ENCODE data around the gene TNFRSF4. TPM values are rescaled to one million over a fixed set of nuclear protein-coding genes. Genes with fewer than 3 reads are reported as not detected.

Gene TNFRSF4
- total RNA-seq, 2 experiments from 2014 or later, result 27.6 to 28.6 TPM

DNA sequence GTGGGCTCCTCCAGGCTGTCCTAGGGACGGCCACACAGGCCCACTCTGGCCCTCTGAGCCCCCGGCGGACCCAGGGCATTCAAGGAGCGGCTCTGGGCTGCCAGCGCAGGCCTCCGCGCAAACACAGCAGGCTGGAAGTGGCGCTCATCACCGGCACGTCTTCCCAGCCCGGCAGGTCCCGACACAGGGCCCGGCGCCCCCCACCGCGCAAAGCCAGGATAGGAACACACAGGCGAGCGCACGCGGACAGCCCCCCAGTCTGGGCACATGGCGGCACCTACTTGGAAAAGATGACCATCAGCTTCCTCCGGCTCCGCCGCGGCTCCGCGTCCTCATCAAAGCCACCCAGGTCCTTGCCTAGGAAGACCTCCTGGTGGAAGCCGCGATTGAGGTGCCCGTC lies 14.2 kb upstream of the TNFRSF4 start:
- TF ChIP-seq, protein P1, sequence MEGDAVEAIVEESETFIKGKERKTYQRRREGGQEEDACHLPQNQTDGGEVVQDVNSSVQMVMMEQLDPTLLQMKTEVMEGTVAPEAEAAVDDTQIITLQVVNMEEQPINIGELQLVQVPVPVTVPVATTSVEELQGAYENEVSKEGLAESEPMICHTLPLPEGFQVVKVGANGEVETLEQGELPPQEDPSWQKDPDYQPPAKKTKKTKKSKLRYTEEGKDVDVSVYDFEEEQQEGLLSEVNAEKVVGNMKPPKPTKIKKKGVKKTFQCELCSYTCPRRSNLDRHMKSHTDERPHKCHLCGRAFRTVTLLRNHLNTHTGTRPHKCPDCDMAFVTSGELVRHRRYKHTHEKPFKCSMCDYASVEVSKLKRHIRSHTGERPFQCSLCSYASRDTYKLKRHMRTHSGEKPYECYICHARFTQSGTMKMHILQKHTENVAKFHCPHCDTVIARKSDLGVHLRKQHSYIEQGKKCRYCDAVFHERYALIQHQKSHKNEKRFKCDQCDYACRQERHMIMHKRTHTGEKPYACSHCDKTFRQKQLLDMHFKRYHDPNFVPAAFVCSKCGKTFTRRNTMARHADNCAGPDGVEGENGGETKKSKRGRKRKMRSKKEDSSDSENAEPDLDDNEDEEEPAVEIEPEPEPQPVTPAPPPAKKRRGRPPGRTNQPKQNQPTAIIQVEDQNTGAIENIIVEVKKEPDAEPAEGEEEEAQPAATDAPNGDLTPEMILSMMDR (IDR thresholded peaks at IDR 0.05), result no peak
- Histone ChIP-seq H3K4me1 (ENCODE audit: insufficient read depth, low read length) (peaks cover 59% of the 10 kb centered on the region), H3K36me3 (ENCODE audit: insufficient read depth, low read length) (peaks cover 51% of the 10 kb centered on the region), H3K27ac (ENCODE audit: low read depth in 1 of 2, low read length in 2 of 2) (no peak overlapping the region), H3K27me3 (ENCODE audit: control insufficient read depth in 1 of 2, insufficient read depth in 2 of 2, low read length in 2 of 2) (no peaks in the 10 kb centered on the region), H3K9me3 (ENCODE audit: control insufficient read depth in 1 of 2, insufficient read depth in 1 of 2, low read length in 2 of 2) (no peaks in the 10 kb centered on the region), H3K4me3 (ENCODE audit: low read length) (no peak overlapping the region)
- no peaks in the 10 kb centered on the region for H3K27me3 Mint-ChIP-seq
- no peaks in the 10 kb centered on the region for H3K9me3 Mint-ChIP-seq
- DNase-seq (no peak), ATAC-seq (ENCODE audit: poor library complexity) (no peak)
- H3K27ac Mint-ChIP-seq, result no peak overlapping the region
- CTCF ChIA-PET, result no interaction called here
- peaks cover 17% of the 10 kb centered on the region for H3K4me1 Mint-ChIP-seq (ENCODE audit: low read depth)
- H3K36me3 Mint-ChIP-seq (ENCODE audit: low read depth), result peaks cover 61% of the 10 kb centered on the region
- no peak overlapping the region for H3K4me3 Mint-ChIP-seq
- POLR2A ChIA-PET, result no interaction called here
- intact Hi-C loops (cut with DNase I, micrococcal nuclease), result no loop called here

DNA sequence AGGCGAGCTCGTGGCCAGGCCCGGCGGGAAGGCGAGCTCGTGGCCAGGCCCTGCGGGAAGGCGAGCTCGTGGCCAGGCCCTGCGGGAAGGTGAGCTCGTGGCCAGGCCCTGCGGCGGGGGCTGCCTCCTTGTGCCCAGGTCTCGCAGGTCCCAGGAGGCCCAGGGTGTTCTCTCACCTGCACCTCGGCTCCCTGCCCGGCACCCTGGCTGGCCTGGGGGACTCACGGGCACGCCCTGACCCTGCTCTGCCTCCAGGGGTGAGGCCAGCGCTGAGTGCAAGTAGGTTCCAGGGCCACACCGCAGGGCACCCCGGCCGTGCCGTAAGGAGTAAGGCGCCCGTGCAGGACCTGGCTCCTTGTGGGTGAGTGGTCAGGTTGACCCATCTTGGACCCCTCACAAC lies 13.4 kb upstream of the TNFRSF4 start:
- H3K4me1 ChIP-seq (ENCODE audit: insufficient read depth, low read length), result peaks cover 51% of the 10 kb centered on the region
- H3K9me3 ChIP-seq (ENCODE audit: control insufficient read depth in 1 of 2, insufficient read depth in 1 of 2, low read length in 2 of 2), result no peaks in the 10 kb centered on the region
- no peak overlapping the region for H3K27ac Mint-ChIP-seq
- H3K9me3 Mint-ChIP-seq, result no peaks in the 10 kb centered on the region
- peaks cover 69% of the 10 kb centered on the region for H3K36me3 Mint-ChIP-seq (ENCODE audit: low read depth)
- no peaks in the 10 kb centered on the region for H3K27me3 ChIP-seq (ENCODE audit: control insufficient read depth in 1 of 2, insufficient read depth in 2 of 2, low read length in 2 of 2)
- intact Hi-C loops (cut with DNase I, micrococcal nuclease), result no loop called here
- H3K27me3 Mint-ChIP-seq, result no peaks in the 10 kb centered on the region
- no peak overlapping the region for H3K4me3 ChIP-seq (ENCODE audit: low read length)
- ChIA-PET CTCF (interaction anchor here (0.9 kb wide), 1 partner anchor 105 kb away, joined by 3 read pairs; no protein-coding TSS in a partner anchor), POLR2A (no interaction called here)
- no peak overlapping the region for H3K27ac ChIP-seq (ENCODE audit: low read depth in 1 of 2, low read length in 2 of 2)
- no peak for ATAC-seq (ENCODE audit: poor library complexity)
- TF ChIP-seq, protein P1 (IDR thresholded peaks at IDR 0.05), result no peak
- no peak overlapping the region for H3K4me3 Mint-ChIP-seq
- no peak for DNase-seq
- H3K36me3 ChIP-seq (ENCODE audit: insufficient read depth, low read length), result peaks cover 59% of the 10 kb centered on the region
- peaks cover 22% of the 10 kb centered on the region for H3K4me1 Mint-ChIP-seq (ENCODE audit: low read depth)

DNA sequence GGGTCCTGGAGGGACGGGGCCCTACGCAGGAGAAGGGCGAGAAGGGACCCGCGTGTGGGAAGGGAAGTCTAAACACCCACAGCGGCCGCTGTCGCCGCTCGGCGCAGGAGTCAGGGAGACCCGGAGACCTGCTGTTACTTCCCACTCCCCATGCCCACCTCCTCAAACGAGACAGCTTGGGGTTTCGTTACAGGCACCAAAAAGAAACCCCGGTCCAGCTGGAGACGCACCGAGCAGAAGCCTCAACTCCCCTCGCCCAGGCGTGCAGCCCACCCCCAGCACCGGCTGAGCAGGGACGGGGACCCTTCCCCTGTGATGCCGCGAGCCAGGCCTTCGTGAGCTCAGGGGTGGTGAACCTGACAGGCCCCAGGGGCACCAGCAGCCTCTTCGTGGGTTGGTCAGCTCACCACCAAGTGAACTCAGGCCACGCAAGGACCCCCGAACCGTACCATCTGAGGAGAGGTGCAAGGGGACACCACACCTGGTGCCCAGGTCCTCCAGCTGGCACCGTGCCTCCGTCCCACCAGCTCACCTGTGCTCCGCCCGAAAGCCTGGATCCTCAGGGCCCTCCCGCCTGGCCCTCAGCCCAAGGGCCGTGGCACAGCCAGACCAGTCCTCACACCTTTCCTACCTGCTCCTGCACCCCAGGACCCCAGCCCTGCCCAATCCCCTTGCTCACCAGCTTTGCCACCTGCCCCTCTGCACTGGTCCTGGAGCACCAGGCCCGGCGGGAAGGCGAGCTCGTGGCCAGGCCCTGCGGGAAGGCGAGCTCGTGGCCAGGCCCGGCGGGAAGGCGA lies 12.8 kb upstream of the TNFRSF4 start:
- H3K27ac Mint-ChIP-seq, result no peak overlapping the region

More for the DNA sequence above, 12.8 kb upstream of the TNFRSF4 start:
- no peak overlapping the region for H3K27ac ChIP-seq (ENCODE audit: low read depth in 1 of 2, low read length in 2 of 2)
- intact Hi-C loops (cut with DNase I, micrococcal nuclease), result no loop called here
- ChIA-PET CTCF (interaction anchor here (0.9 kb wide), 1 partner anchor 104 kb away, joined by 3 read pairs; no protein-coding TSS in a partner anchor), POLR2A (no interaction called here)
- H3K27me3 ChIP-seq (ENCODE audit: control insufficient read depth in 1 of 2, insufficient read depth in 2 of 2, low read length in 2 of 2), result no peaks in the 10 kb centered on the region
- DNase-seq (no peak), ATAC-seq (ENCODE audit: poor library complexity) (no peak)
- Mint-ChIP-seq H3K9me3 (no peaks in the 10 kb centered on the region), H3K4me3 (no peak overlapping the region), H3K4me1 (ENCODE audit: low read depth) (peaks cover 22% of the 10 kb centered on the region), H3K36me3 (ENCODE audit: low read depth) (peaks cover 72% of the 10 kb centered on the region), H3K27me3 (no peaks in the 10 kb centered on the region)
- H3K4me3 ChIP-seq (ENCODE audit: low read length), result no peak overlapping the region
- TF ChIP-seq, protein P1 (IDR thresholded peaks at IDR 0.05), result no peak
- peaks cover 64% of the 10 kb centered on the region for H3K36me3 ChIP-seq (ENCODE audit: insufficient read depth, low read length)
- H3K9me3 ChIP-seq (ENCODE audit: control insufficient read depth in 1 of 2, insufficient read depth in 1 of 2, low read length in 2 of 2), result no peaks in the 10 kb centered on the region
- H3K4me1 ChIP-seq (ENCODE audit: insufficient read depth, low read length), result peaks cover 51% of the 10 kb centered on the region

All from CD4-positive, alpha-beta T cell (primary cell).